Omental fat pad (tissue), 4 donors: ENCODE data around the gene FLNA. TPM values are rescaled to one million over a fixed set of nuclear protein-coding genes. Genes with fewer than 3 reads are reported as not detected.

Experiments used
- ATAC-seq: fragments of 150-250 bp; one replicate; pipeline ENCODE4 v1.9.1; 2016; ENCODE audit warnings: mild to moderate bottlenecking, moderate library complexity; ENCODE audit not compliant: low FRiP score
- DNase-seq: peaks from one replicate; pipeline ENCODE4 v3.0.0-alpha.2; 2019; ENCODE audit warnings: low spot score
- total RNA-seq, 4 donors: library from RNA; depleted of rRNA; stranded (reverse); fragments of >200 nt; gene quantifications; one replicate each; pipeline ENCODE4 v1.1.0, GENCODE V29; 2016
- TF ChIP-seq, protein P1 (sequence below), 3 donors: fragments of 450-650 bp; IDR thresholded peaks; one replicate each; pipeline ENCODE4 v1.5.1; 2016 to 2017; ENCODE audit warnings: antibody characterized with exemption in 3 of 3, mild to moderate bottlenecking in 3 of 3, moderate library complexity in 2 of 3

Gene FLNA
- total RNA-seq, 4 donors from 2014 or later: 496 to 1,133 (median 729) TPM

DNA sequence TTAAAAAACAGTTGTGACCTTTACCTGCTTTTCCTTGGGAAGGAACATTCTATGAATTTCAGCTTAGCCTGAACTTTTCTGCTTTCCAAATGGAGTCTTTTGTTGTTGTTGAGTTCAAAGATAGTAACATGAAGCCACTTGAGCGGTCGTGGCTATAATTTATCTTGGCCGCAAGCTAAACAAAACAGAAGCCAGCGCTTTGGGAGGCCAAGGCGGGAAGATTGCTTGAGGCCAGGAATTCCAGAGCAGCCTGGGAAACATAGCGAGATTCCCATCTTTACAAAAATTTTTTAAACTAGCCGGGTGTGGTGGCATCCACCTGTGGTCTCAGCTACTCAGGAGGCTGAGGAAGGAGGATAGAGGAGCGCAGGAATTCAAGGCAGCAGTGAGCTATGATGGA is 48.9 kb downstream of the FLNA start:
- no peak for ATAC-seq
- no peak for DNase-seq
- TF ChIP-seq, protein P1, sequence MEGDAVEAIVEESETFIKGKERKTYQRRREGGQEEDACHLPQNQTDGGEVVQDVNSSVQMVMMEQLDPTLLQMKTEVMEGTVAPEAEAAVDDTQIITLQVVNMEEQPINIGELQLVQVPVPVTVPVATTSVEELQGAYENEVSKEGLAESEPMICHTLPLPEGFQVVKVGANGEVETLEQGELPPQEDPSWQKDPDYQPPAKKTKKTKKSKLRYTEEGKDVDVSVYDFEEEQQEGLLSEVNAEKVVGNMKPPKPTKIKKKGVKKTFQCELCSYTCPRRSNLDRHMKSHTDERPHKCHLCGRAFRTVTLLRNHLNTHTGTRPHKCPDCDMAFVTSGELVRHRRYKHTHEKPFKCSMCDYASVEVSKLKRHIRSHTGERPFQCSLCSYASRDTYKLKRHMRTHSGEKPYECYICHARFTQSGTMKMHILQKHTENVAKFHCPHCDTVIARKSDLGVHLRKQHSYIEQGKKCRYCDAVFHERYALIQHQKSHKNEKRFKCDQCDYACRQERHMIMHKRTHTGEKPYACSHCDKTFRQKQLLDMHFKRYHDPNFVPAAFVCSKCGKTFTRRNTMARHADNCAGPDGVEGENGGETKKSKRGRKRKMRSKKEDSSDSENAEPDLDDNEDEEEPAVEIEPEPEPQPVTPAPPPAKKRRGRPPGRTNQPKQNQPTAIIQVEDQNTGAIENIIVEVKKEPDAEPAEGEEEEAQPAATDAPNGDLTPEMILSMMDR (IDR thresholded peaks at IDR 0.05): no peak

DNA sequence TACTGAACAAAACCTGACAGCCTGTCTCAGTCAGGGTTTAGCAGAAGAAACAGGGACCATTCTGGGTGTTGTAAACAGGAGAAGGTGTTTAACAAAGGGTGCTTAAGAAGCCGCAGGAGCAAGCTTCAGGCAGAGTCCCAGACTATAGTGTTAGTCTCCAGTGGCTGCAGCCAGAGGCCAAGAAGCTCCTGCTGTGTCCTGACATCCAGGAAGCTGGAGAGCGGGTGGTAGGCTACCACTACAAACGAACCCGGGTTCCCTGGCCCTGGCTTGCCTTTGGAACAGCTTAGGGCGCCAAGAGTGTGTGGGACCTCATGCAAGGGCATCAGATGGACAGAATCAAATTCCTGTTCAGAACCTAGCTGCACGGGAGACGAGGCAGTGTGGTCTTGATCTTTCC is 50.9 kb downstream of the FLNA start:
- TF ChIP-seq, protein P1 (IDR thresholded peaks at IDR 0.05): no peak
- no peak for DNase-seq
- ATAC-seq: no peak

DNA sequence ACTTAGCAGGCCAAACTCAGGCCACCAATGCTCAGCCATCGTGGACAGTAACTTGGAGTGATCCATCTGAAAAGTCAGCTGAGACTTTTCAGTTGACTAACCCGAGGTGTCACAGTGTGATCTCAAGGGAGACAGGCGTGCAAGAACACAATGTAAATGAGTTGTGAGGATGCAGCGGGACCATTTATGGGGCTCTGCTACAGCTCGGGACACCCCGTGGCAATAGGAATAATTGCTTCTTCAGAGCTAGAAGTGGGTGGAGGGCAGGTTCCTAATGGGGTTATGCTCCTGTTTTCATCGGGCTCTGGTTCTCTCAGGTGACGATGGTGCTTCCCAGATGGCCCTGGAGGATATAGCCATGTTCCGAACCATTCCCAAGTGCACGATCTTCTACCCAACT is 51.5 kb downstream of the FLNA start:
- DNase-seq: no peak
- TF ChIP-seq, protein P1 (IDR thresholded peaks at IDR 0.05): no peak
- ATAC-seq: no peak

DNA sequence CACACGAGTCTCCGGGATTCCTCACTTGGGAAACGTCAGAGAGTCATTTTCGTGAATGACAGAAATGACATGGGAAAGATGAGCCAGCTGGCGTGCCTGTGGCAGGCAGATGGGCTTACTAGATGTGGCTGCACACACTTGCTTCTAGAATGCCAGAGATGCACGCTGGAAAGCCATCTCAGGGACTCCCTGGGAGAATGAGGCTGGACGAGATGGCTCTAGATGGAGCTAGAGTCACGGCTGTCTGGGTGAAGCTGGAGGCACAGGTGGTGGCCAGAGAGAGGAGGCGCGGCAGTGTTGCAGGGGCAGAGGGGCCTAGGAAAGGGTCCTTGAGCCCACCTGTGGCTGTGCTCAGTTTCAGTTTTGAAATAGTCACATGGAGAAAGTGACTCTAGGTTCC is 52.8 kb downstream of the FLNA start:
- TF ChIP-seq, protein P1 (IDR thresholded peaks at IDR 0.05): no peak

DNA sequence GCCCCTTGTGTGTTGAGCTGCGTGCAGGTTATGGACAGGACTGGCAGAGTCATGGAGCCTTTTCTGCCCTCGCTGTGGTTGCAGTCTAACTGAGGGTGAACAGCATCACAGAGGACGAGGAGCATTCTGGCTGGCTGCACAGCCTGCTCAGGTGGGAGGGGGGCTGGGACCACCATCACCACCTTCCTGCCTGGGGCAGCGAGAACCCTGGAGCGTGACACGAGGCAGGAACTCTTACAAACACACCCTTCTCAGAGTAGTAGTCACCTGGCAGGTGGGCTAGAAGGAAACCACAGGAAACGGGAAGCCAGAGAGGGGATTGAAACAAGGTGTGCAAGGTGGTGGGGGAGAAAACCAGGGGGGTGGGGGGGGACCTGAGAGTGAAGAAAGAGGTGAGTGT is 53.3 kb downstream of the FLNA start:
- TF ChIP-seq, protein P1 (IDR thresholded peaks at IDR 0.05): no peak

More for the DNA sequence above, 52.8 kb downstream of the FLNA start:
- ATAC-seq (no peak), DNase-seq (no peak)

DNA sequence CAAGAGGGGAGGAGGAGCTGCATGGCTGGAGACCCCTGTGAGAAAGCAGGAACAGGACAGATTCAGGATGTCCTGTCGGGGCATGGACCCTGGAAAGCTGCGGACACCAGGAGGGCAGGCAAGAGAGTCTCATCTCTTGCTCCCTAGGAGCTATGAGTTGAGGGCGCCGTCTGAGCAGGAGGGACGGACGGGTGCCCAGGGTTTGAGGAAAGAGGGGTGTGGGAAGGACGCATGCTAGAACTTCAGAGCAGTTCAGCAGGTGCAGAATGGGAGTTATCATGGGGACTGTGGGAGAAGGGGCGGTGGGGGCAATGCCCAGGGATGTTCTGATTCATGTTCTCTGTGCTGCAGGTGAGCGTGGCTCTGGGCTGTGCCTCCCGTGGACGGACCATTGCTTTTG is 54.0 kb downstream of the FLNA start:
- DNase-seq: no peak
- TF ChIP-seq, protein P1 (IDR thresholded peaks at IDR 0.05): no peak
- no peak for ATAC-seq

More for the DNA sequence above, 53.3 kb downstream of the FLNA start:
- DNase-seq (no peak), ATAC-seq (no peak)

DNA sequence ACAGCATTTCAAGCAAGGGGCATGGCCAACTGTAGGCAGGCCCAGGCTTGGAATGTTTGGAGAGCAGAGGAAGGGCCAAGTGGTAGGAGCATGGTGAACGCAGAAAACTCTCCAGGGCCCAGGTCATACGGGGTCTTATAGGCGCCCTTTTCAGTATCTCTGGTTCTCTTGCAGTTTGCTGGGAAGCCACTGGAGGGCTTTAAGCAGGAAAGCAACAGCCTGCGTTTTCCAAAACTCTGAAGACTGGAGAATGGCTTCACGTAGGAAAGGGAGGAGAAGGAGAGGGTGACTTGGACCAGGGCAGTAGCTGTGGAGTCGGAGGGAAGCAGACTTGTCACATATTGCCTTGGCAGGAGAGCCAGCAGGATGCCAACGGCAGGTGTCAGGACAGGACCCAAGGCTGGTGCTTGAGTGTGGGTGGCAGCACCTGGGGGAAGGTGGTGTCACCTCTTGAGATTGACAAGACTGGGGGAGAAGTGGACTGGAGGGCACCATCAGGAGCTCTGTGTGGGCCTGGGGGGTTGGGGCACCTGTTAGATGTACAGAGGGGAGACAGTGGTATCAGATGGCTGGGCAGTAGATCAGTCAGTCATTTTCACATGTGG is 56.9 kb downstream of the FLNA start:
- no peak for ATAC-seq
- no peak for DNase-seq

More for the DNA sequence above, 56.9 kb downstream of the FLNA start:
- TF ChIP-seq, protein P1 (IDR thresholded peaks at IDR 0.05): no peak
